PC-3 (cell line): ENCODE results near the gene LCP1. TPM values are rescaled to one million over a fixed set of nuclear protein-coding genes. Genes with fewer than 3 reads are reported as not detected.

Source experiments
- ATAC-seq: fragments of 200-7000 bp; cut with Tn5 transposase; 2 replicates; pipeline ENCODE4 v1.9.1; 2020; ENCODE audit warnings: mild to moderate bottlenecking, moderate library complexity
- BruUV-seq: library from RNA; stranded (reverse); fragments of 400-500 nt; replicated peaks from 2 replicates; lab custom pipeline; 2021; lab: Mats Ljungman, UMichigan
- CTCF ChIA-PET: fragments of 300-600 bp; sonication (Branson Sonifier 250); formaldehyde crosslinking; loops from one replicate; lab custom pipeline; 2022; ENCODE audit warnings: antibody characterized with exemption; lab: Charles Lee
- POLR2A ChIA-PET: fragments of 300-600 bp; sonication (Branson Sonifier 250); formaldehyde crosslinking; loops from one replicate; lab custom pipeline; 2022; ENCODE audit warnings: antibody characterized with exemption; ENCODE audit not compliant: unreplicated experiment; lab: Charles Lee
- DNase-seq: peaks from one replicate; pipeline ENCODE4 v3.0.0-alpha.2; 2015
- H2AFZ ChIP-seq: fragments of 300-600 bp; sonication (generic); 2 replicates; pipeline ENCODE4 v1.6.0; 2016; ENCODE audit warnings: antibody characterized with exemption, low read length
- H3F3A ChIP-seq: fragments of 300-600 bp; sonication (generic); one replicate; pipeline ENCODE4 v1.6.0; 2017; ENCODE audit warnings: antibody characterized with exemption, low read length, control low read depth, mild to moderate bottlenecking; ENCODE audit not compliant: unreplicated experiment
- H3K27ac ChIP-seq: fragments of 300-600 bp; sonication (generic); 2 replicates; pipeline ENCODE4 v1.5.1; 2016; ENCODE audit warnings: mild to moderate bottlenecking, low read length
- H3K27me3 ChIP-seq: fragments of 300-600 bp; sonication (generic); 2 replicates; pipeline ENCODE4 v1.6.1; 2016; ENCODE audit warnings: low read length, mixed read lengths
- H3K36me3 ChIP-seq: fragments of 300-600 bp; sonication (generic); 2 replicates; pipeline ENCODE4 v1.6.1; 2016; ENCODE audit warnings: low read depth, mixed run types, low read length, mixed read lengths
- H3K4me1 ChIP-seq: fragments of 300-600 bp; sonication (generic); 2 replicates; pipeline ENCODE4 v1.5.1; 2016; ENCODE audit warnings: low read length; ENCODE audit not compliant: insufficient read depth
- H3K4me2 ChIP-seq: fragments of 300-600 bp; sonication (generic); 2 replicates; pipeline ENCODE4 v1.6.0; 2016; ENCODE audit warnings: low read length
- H3K4me3 ChIP-seq: fragments of 300-600 bp; sonication (generic); 2 replicates; pipeline ENCODE4 v1.5.1; 2016; ENCODE audit warnings: mild to moderate bottlenecking, low read length, mixed read lengths
- H3K79me2 ChIP-seq: fragments of 300-600 bp; sonication (generic); 2 replicates; pipeline ENCODE4 v1.6.1; 2017; ENCODE audit warnings: low read length, mixed read lengths
- H3K9ac ChIP-seq: fragments of 300-600 bp; sonication (generic); 2 replicates; pipeline ENCODE4 v1.6.0; 2016; ENCODE audit warnings: mild to moderate bottlenecking, low read length
- H3K9me2 ChIP-seq: fragments of 300-600 bp; sonication (generic); replicated peaks from 2 replicates; pipeline ENCODE4 v1.6.1; 2016; ENCODE audit warnings: mixed run types, low read length, mixed read lengths
- H3K9me3 ChIP-seq: fragments of 300-600 bp; sonication (generic); 2 replicates; pipeline ENCODE4 v1.6.1; 2016; ENCODE audit warnings: low read length, mixed read lengths
- H4K20me1 ChIP-seq: fragments of 300-600 bp; sonication (generic); 2 replicates; pipeline ENCODE4 v1.6.1; 2016; ENCODE audit warnings: low read length, mixed read lengths
- EZH2 ChIP-seq: fragments of 300-600 bp; sonication (generic); IDR thresholded peaks from one replicate; pipeline ENCODE4 v1.6.1; 2017; ENCODE audit warnings: antibody characterized with exemption, mild to moderate bottlenecking, low read length; ENCODE audit not compliant: unreplicated experiment
- EZH2phosphoT487 ChIP-seq: fragments of 300-600 bp; sonication (generic); IDR thresholded peaks from 2 replicates; pipeline ENCODE4 v1.6.1; 2018; ENCODE audit warnings: mild to moderate bottlenecking, antibody characterized with exemption, low read length, borderline replicate concordance
- intact Hi-C: fragments of 100-400 bp; cut with micrococcal nuclease; formaldehyde crosslinking; loops from 2 replicates; pipeline ENCODE4 v1.9.0; 2023
- total RNA-seq: library from RNA; depleted of rRNA; stranded (reverse); fragments of >200 nt; gene quantifications from 2 replicates; pipeline ENCODE4 v1.2.3, GENCODE V29; 2014
- TF ChIP-seq, protein P1 (sequence below): fragments of 300-600 bp; sonication (generic); conservative IDR thresholded peaks from 2 replicates; pipeline ENCODE4 v1.5.1; 2017; ENCODE audit warnings: antibody characterized with exemption, low read depth, mild to moderate bottlenecking, low read length

Gene LCP1
- total RNA-seq, 1 experiment from 2014 or later = 143 TPM

GRCh38 chr13:46104868-46105267, 77.1 kb downstream of the LCP1 start, which contains the start of gene CPB2:
Gene CPB2, minus strand, starts transcription at chr13:46105033. Its CDS starts 24 bp downstream, at chr13:46105009.
- Histone ChIP-seq H3K4me2 (no peak within 1 kb of the TSS), H3K4me1 (no peaks in the 10 kb centered on the region), H3K9ac (no peak within 1 kb of the TSS), H3K27me3 (peaks cover 4% of the 10 kb centered on the region; the same call in 1 of the 2 replicates), H3K4me3 (no peak within 1 kb of the TSS), H4K20me1 (no peaks in the 10 kb centered on the region), H3K27ac (no peak within 1 kb of the TSS), H3F3A (no peaks in the 10 kb centered on the region), H3K36me3 (no peaks in the 10 kb centered on the region), H2AFZ (no peak within 1 kb of the TSS), H3K9me2 (no peaks in the 10 kb centered on the region), H3K79me2 (no peaks in the 10 kb centered on the region), H3K9me3 (no peaks in the 10 kb centered on the region)
- POLR2A ChIA-PET = interaction anchor here (0.6 kb wide), 1 partner anchor 1196 kb away, joined by 3 read pairs; no protein-coding TSS in a partner anchor
- ATAC-seq (no peak), DNase-seq (no peak)
- intact Hi-C loops = no loop called here
- TF ChIP-seq EZH2 = no peak
- TF ChIP-seq, protein P1, sequence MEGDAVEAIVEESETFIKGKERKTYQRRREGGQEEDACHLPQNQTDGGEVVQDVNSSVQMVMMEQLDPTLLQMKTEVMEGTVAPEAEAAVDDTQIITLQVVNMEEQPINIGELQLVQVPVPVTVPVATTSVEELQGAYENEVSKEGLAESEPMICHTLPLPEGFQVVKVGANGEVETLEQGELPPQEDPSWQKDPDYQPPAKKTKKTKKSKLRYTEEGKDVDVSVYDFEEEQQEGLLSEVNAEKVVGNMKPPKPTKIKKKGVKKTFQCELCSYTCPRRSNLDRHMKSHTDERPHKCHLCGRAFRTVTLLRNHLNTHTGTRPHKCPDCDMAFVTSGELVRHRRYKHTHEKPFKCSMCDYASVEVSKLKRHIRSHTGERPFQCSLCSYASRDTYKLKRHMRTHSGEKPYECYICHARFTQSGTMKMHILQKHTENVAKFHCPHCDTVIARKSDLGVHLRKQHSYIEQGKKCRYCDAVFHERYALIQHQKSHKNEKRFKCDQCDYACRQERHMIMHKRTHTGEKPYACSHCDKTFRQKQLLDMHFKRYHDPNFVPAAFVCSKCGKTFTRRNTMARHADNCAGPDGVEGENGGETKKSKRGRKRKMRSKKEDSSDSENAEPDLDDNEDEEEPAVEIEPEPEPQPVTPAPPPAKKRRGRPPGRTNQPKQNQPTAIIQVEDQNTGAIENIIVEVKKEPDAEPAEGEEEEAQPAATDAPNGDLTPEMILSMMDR = no peak
- TF ChIP-seq EZH2phosphoT487 = no peak
- CTCF ChIA-PET = no interaction called here
- no TSS peak for BruUV-seq

GRCh38 chr13:46103037-46103436, 78.9 kb downstream of the LCP1 start:
- no peak for ATAC-seq
- Histone ChIP-seq H3F3A (no peaks in the 10 kb centered on the region), H3K9me2 (no peaks in the 10 kb centered on the region), H3K27ac (no peak overlapping the region), H3K79me2 (no peaks in the 10 kb centered on the region), H3K4me2 (no peak overlapping the region), H3K4me3 (no peak overlapping the region), H3K27me3 (peaks cover 4% of the 10 kb centered on the region; the same call in 1 of the 2 replicates), H3K36me3 (no peaks in the 10 kb centered on the region), H3K9me3 (no peaks in the 10 kb centered on the region), H3K9ac (no peak overlapping the region), H4K20me1 (no peaks in the 10 kb centered on the region), H2AFZ (no peak overlapping the region), H3K4me1 (no peaks in the 10 kb centered on the region)
- no TSS peak for BruUV-seq
- no peak for DNase-seq
- POLR2A ChIA-PET = no interaction called here
- CTCF ChIA-PET = no interaction called here
- TF ChIP-seq, protein P1 = no peak
- no peak for TF ChIP-seq EZH2
- TF ChIP-seq EZH2phosphoT487 = no peak
- intact Hi-C loops = no loop called here

- Histone ChIP-seq H3K9me2 (no peaks in the 10 kb centered on the region), H3K27ac (no peak overlapping the region), H3K9me3 (no peaks in the 10 kb centered on the region), H3K79me2 (no peaks in the 10 kb centered on the region), H2AFZ (no peak overlapping the region), H4K20me1 (no peaks in the 10 kb centered on the region), H3K4me1 (no peaks in the 10 kb centered on the region), H3K4me2 (no peak overlapping the region), H3K36me3 (no peaks in the 10 kb centered on the region), H3K4me3 (no peak overlapping the region), H3K9ac (no peak overlapping the region), H3K27me3 (peaks cover 4% of the 10 kb centered on the region; the same call in 1 of the 2 replicates), H3F3A (no peaks in the 10 kb centered on the region)
- BruUV-seq = no TSS peak
- DNase-seq (no peak), ATAC-seq (no peak)
- TF ChIP-seq EZH2phosphoT487 (no peak), EZH2 (no peak)
- TF ChIP-seq, protein P1 = no peak
- ChIA-PET POLR2A (no interaction called here), CTCF (no interaction called here)
- intact Hi-C loops = no loop called here
These were observed 79.7 kb downstream of the LCP1 start for GRCh38 chr13:46102255-46102605.
